SW480 (cell line): ENCODE measurements around the gene SEMA5A.

ENCODE experiments used
- DNase-seq: peaks from one replicate; pipeline ENCODE4 v3.0.0-alpha.2; 2016; ENCODE audit warnings: low spot score

Gene SEMA5A, protein sequence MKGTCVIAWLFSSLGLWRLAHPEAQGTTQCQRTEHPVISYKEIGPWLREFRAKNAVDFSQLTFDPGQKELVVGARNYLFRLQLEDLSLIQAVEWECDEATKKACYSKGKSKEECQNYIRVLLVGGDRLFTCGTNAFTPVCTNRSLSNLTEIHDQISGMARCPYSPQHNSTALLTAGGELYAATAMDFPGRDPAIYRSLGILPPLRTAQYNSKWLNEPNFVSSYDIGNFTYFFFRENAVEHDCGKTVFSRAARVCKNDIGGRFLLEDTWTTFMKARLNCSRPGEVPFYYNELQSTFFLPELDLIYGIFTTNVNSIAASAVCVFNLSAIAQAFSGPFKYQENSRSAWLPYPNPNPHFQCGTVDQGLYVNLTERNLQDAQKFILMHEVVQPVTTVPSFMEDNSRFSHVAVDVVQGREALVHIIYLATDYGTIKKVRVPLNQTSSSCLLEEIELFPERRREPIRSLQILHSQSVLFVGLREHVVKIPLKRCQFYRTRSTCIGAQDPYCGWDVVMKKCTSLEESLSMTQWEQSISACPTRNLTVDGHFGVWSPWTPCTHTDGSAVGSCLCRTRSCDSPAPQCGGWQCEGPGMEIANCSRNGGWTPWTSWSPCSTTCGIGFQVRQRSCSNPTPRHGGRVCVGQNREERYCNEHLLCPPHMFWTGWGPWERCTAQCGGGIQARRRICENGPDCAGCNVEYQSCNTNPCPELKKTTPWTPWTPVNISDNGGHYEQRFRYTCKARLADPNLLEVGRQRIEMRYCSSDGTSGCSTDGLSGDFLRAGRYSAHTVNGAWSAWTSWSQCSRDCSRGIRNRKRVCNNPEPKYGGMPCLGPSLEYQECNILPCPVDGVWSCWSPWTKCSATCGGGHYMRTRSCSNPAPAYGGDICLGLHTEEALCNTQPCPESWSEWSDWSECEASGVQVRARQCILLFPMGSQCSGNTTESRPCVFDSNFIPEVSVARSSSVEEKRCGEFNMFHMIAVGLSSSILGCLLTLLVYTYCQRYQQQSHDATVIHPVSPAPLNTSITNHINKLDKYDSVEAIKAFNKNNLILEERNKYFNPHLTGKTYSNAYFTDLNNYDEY

DNA sequence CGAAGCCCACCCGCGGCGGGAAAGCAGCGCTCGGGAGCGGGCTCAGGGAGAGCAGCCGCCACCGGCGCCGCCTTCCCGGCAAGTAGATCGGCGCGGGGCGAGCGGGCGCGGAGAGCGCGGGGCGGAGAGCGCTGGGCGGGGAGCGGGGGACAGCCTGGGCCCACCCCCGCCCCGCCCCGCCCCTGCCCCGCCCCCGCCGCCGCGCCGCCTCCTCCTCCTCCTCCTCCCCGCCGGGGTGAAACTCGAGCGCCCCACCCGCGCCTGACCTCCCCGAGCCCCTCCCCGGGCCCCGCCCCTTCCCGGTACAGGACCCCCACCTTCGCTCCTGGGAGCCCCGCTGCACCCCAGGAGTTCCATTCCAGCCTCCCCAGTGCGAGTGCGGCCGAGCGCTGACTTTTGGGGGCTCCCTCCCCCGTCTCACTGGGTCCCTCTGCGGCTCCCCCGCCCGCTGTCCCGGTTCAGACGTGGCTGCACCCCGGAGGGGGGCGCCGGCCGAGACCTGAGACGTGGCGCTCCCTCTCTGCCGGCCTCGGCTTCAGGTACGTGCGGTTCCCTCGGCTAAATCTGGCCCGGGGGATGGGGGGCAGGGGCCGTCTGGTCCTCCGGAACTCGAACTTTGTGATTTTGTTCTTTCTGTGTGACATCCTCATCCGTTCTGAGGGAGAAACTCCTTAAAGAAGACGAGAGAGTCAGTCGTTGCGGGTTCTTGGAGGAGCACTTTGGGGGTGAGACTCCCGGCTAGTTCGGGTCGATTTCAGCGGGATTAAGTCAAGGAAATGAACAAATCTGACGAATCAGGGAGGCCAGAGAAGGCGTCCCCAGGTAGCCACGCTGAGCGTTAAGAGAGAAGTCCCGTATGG lies at the start of gene SEMA5A:
Gene SEMA5A, minus strand, starts transcription at position 84 of the 860 bp plus-strand sequence. CDS start 166,129 bp downstream, outside the sequence.
- DNase-seq, result no peak

DNA sequence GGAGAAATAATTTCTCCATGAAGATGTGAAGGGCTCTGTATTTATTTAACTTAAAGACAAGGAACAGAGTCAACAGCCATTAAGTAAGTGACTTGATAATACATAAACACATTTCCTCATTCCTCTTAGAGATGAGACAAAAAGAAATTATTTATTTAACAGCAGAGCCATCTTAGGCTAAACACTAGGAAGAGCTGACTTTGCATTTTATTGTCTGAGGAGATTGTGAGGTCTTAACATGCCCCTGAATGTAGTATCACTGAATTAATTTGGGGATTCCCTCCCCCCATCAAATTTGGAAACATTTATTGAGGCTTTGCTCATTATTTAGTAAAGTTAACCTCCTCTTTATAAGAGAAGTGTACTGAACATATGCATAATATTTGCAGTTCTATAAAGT lies 49.0 kb upstream of the SEMA5A start:
- no peak for DNase-seq

DNA sequence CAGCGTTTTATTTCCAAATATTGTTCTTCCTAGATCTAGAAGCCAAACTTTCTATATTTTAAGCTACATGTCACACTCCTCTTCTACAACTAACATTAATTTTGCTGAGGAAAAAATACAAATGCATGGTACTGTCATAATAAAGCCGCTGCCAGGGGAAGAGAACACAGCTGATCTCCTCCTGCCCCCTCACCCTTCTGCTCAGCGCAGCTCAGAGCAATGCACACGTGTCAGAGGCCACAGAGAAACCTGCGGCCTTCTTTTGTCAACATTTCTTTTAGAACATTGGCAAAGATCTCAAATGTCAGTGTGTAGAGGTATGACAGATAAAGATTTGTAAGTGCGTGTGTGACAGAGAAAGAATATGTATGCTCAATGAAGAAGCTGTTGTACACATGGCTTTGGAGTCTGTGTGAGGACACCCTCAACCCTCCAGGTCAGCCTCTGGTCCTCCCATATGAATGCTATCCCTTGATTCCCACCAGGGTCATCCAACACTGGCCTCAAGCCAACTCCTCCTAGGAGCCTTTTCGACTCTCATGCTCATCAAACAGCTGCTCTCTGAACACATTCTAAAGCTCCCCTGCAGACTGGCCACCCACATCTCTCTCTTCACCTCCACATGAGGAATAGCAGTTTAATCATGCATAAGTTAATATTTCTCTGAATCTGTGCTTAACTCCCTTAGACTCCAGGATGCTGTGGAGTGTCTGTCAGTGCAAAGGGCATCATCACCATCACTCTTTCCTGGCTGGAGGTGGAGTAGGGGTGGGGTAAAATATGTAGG lies 43.4 kb upstream of the SEMA5A start:
- DNase-seq, result no peak

DNA sequence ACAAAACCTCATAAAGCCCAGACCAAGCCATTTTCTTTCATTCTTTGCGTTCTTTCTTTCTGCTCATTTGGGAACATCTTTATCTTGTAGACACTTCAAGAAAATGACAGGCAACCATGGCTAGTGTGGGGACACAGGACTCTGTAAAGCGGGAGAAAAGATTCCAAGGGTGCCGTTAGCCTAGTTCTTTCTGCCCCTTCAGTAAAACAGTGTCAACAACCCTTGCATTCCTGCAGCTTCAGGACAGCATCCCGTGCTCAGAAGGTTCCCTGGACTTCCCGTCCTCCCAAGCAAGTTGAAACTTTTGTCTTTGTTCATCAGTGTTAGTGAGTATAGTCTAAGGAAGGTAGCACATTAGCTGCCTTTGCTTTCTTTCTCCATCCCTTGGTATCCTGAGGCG lies 42.4 kb upstream of the SEMA5A start:
- DNase-seq, result no peak

DNA sequence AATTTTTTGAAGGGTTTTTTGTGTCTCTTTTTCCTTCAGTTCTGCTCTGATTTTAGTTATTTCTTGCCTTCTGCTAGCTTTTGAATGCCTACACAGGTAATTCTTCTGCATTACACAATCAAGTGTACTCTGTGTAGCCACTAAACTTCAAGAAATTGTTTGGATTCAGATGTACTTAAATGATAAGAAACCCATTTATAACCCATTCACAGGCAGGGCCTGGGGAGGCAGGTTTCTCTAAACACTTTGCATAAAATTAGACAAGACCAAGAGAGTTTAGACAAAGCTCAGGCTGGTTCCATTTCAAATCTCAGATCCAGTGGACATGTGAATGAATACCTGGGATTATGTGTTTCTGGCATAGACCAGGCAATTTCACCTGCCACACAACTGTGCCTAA lies 41.3 kb upstream of the SEMA5A start:
- no peak for DNase-seq

DNA sequence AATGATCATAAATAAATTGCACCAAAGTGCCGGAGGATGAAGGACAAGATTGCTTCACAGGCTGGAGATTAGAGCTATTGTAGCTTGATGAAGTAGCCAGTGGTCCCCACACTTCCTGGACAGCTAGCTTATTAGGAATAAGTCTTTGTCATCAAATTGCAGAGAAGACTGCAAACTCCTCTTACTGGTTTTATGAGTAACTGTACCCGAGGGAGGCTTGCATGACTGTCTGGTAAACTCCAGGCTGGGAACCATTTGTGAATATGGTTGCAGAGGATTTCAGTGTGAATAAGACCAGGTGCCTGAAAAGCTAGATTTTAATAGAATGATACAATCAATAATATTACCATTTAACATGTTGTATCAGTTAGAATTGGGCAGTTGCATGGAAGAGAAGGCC lies 36.5 kb upstream of the SEMA5A start:
- no peak for DNase-seq

DNA sequence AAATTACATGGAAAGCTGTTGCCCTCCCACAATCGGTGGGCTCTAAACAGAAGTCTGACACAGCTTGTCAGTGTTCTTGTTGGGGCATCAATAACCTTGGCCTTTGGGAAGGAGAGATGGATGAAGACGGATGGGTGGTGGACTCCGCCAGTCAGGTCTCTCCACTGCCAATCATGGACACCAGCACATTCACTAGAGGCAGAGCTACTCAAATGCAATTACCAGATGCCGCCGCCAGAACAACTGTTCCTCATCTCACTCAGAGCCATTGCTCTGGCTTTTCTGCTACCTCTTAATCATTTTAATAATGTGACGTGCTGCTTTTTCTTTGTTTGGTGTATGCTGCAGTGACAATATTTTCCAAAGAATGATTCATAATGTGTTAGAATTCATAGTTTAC lies 27.9 kb upstream of the SEMA5A start:
- no peak for DNase-seq

DNA sequence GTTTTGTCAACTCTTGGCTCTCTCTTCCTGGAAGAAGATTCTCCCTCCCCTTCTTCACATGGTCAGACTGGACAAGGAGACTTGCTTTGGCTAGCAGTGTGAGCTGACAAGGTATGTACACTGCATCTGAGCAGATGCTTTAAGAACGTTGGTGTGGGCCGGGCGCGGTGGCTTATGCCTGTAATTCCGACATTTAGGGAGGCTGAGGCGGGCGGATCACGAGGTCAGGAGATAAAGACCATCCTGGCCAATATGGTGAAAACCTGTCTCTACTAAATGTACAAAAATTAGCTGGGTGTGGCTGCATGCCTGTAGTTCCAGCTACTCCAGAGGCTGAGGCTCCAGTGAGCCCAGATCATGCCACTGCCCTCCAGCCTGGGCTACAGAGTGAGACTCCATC lies 26.4 kb upstream of the SEMA5A start:
- no peak for DNase-seq

DNA sequence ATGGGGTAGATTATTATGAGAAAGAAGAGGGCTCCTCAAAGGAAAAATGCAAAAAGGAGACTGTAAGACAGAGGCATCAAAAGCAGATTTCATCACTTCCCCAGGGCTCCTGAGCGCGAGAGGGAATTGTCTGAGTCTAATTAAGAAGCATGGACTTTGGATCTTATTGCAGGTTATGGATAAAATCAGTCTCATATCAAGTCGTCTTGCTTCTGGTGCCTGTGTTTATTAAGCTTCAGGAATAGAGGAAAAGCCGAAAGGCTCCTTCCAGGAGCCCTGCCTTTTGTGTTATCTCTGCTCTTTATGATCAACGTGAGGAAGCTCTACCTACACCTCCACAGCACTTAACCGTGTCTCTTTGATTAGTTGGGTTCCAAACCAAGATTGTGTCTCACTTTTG lies 25.0 kb upstream of the SEMA5A start:
- no peak for DNase-seq

DNA sequence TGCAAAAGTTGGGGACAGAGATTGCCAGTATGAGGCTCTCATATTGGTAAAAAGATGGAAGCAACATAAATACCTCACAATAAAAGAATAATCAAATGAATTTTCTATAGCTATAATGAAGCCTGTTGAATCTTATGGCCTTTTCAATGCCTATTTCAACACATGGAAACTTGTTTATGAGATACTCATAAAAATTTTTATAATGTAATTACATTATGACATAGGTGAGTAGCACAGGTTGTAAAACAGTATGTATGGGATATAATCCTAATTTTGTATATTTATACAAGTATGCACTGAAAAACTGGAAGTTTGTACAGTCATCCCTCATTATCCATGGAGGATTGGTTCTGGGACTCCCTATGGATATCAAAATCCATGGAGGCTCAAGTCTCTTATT lies 21.2 kb upstream of the SEMA5A start:
- DNase-seq, result no peak

DNA sequence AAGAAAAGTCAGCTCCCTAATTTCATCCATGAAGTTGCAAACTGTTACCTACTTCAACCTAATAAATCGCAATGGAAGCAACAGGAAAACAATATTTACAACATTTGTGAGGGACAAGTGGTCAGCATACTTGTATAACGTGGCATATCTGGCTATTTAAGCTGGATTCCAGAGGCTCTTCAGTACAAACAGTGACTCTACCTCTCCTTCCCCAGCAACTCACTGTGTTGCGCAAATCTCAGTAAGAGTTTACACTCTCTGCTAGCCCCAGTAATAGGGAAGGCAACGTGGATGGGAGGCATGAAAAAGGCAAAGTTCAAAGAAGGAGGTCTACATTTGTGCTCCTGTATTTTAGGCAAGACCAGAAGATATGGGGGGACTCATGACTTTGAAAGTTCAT lies 18.9 kb upstream of the SEMA5A start:
- DNase-seq, result no peak

DNA sequence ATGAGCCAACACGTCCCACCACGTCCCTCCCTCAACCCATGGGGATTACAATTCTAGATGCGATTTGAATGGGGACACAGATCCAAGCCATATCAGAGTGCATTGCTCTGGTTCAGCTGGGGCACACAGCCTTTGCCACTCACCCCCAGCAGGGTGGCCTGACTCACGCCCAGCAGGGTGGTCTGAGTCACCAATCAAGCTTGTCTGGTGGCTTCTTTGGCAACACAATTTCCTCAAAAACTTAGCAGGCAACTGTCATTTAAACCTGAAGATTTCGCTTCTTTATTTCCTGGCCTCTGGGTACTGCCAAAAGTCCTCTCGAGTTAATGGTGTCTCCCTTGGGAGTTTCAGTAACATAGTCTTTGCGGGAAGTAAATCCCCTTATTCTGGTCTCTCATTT lies 16.3 kb upstream of the SEMA5A start:
- DNase-seq, result no peak

DNA sequence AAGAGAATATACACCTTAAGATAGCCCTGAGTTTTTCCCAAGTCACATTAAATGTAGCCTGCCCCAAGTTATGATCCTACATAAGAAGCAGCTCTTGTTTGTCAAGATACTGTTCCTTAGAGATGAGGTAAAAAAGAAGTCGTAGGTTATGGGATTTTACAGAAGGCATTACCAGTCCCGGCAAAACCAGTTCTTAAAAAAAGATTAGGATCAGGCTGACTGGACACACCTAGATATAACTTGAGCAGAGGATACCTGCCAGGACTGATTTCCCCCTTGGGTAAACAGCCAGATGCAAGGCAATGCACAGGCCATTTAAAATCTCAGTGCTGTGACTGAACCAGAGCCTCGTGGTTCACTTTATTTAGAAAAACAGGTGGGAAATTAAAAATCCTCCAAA lies 14.1 kb upstream of the SEMA5A start:
- DNase-seq, result no peak

DNA sequence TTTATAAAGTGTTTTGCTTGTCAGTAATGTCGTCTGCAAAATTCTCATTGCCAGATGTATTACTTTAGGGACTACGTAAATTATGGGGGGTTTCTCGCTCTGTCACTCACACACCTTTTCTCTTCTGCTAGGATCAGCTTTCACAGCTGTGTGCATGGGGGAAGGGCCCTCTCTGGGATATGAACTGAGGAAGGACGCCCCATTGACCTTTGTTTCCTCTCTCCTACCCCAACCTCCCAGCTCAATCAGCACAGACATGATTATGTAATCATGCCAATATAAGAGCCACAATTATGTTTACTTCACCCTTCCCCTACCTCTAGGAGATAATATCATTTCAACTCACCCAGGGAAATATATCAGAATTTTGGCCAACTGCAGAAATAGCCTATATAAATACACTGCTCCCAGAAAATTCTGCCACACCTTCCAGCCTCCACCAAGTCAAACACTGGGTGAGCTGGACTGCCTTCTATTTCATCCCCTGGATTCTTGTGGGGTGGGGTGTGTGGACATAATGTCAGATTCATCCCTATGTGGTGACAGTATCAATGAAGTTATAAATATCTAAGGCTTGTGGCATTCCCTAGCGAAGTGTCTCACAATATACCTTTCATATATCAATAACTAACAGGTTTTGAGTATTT lies 12.6 kb upstream of the SEMA5A start:
- no peak for DNase-seq

DNA sequence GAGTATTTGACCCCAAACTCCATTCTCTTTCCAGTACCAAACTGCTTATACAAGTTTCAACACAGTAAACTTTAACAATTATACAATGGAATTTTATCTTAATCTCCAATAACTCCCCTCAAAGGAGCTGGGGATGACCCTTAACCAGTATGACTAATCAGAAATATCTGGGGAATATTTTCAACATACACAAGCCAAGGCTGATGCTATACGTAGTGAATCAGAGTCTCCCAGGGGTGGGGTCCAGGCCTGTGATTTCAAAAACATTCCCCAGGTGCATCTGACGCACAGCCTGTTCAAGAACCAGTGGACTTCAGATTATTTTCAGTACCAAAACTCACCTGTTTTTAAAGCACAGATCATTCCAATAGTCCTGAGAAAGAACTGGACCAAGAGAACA lies 11.8 kb upstream of the SEMA5A start:
- no peak for DNase-seq

DNA sequence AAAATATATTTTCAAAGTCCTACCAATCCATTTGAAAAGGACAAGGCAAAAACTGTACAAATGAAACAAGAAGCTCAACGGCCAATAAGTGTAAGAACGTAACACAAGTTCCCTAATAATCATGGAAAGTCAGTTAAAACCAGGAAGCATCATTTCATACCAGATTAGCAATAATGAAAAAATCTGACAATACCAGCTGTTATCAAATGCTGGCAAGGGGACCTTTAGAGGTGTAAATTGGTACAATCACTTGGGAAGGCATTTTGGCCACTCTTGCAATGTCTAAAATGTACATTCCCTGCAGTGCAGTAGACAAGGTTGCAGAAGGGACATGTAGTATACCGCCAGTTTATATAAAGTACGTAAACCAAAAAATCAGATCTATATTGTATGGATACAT lies 10.1 kb upstream of the SEMA5A start:
- no peak for DNase-seq

DNA sequence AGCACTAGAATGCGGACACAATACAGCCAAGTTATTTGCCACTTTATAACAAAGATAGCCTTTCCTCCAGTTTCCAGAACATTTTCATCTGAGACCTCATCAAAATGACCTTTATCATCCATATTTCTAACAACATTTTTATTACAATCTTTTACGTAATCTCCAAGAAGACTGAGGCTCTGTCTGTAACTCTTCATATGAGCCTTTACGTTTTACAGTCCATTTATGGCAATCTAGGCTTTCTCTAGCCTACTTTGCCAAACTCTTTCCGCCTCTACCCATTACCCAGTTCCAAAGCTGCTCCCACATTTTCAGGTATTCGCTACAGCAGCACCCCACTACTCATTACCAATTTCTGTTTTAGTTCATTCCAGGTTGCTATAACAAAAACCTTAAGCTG lies 8.2 kb upstream of the SEMA5A start:
- no peak for DNase-seq

DNA sequence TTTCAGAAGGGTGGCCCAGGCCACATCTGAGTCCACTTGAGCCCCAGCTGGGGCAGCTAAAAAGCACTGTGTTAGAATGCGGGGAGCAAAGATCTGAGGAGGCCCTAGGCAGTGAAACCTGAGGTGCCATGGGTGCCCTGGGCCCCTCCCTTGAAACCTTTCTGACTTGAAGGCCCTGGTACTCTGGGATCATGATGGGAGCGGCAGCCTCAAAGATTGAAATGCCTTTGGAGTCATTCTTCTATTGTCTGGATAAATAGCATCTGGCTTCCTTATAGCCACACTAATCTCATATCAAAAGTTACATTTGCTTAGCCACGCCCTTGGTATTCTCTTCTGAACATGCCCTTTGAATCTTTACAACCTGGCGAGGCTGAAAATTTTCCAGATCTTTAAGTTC lies 7.7 kb upstream of the SEMA5A start:
- DNase-seq, result no peak

DNA sequence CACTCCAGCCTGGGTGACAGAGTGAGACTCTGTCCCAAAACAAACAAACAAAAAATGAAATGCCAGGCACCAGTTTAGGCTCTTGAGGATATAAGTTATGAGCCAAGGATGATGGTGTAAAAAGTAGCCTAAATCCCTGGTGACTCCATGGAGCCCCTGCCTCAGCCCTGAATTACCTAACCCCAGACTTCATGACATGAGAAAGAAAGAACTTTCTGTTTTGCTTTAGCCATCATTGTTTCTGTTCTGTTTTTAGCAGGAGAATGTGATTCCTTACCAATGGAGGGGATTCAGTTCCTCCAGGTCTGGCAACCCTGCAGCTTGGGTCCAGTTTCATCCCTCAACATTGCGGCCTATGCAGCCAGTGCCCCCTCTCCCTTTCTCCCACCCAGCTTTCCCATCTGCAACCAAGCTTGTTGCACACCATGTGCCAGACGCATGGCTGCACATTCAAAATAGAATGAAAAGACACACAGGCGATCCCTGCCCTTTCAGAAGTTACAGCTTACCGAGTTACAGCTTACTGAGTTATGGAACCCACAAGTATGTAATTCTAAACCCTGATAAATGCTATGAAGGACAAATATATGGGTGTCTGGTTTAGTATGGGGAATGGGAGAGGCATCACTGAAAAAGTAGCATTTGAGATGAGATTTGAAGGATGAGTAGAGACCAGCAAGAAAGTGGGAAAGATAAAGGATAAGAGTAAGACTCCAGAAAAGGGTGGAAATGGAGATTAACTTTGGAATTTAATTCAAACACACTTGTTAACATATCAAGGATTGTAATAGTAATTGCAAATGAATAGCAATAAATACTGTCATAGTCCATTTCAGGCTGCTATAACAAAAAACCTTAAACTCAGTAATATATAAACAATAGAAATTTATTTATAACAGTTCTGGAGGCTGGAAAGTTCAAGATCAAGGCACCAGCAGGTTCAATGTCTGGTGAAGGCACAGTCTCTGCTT lies 6.0 kb upstream of the SEMA5A start:
- no peak for DNase-seq
